GM21825 (cell line): ENCODE results near the gene WNT3A.
A peak's percentile ranks its signal among the peaks of the same experiment; 100 is the strongest.

Source experiments
- ATAC-seq: cut with Tn5 transposase; IDR thresholded peaks from one replicate; pipeline ENCODE4 v1.9.1; 2021; ENCODE audit warnings: mild to moderate bottlenecking, moderate library complexity; ENCODE audit not compliant: unreplicated experiment

WNT3A gene

GRCh38 chr1:228066891-228067654, 60.3 kb downstream of the WNT3A start:
- no peak for ATAC-seq

- ATAC-seq: no peak
Measured at GRCh38 chr1:228068359-228068758, 61.6 kb downstream of the WNT3A start.

GRCh38 chr1:228070173-228070572, 63.4 kb downstream of the WNT3A start:
- no peak for ATAC-seq

GRCh38 chr1:228070851-228071250, 64.1 kb downstream of the WNT3A start:
- ATAC-seq: no peak

- no peak for ATAC-seq
Measured at GRCh38 chr1:228071839-228072657, 65.2 kb downstream of the WNT3A start.

- no peak for ATAC-seq
Measured at GRCh38 chr1:228072658-228073043, 65.9 kb downstream of the WNT3A start.

- ATAC-seq: no peak
Measured at GRCh38 chr1:228073061-228073856, 66.5 kb downstream of the WNT3A start.

- no peak for ATAC-seq
Measured at GRCh38 chr1:228073857-228074545, 67.2 kb downstream of the WNT3A start.

GRCh38 chr1:228074954-228075730, 68.3 kb downstream of the WNT3A start:
- ATAC-seq: no peak

- no peak for ATAC-seq
Measured at GRCh38 chr1:228075801-228076271, 69.0 kb downstream of the WNT3A start.

GRCh38 chr1:228076796-228077430, 70.1 kb downstream of the WNT3A start:
- ATAC-seq: no peak

- ATAC-seq: no peak
Measured at GRCh38 chr1:228077565-228078330, 71.0 kb downstream of the WNT3A start.

GRCh38 chr1:228079013-228079412, 72.2 kb downstream of the WNT3A start:
- no peak for ATAC-seq

- no peak for ATAC-seq
Measured at GRCh38 chr1:228079601-228080263, 72.9 kb downstream of the WNT3A start.

GRCh38 chr1:228081144-228081543, 74.3 kb downstream of the WNT3A start:
- no peak for ATAC-seq

- peak; percentile 24 for ATAC-seq
Measured at GRCh38 chr1:228081578-228082213, 74.9 kb downstream of the WNT3A start.

- ATAC-seq: peak; percentile 76
Measured at GRCh38 chr1:228082214-228082917, 75.6 kb downstream of the WNT3A start, which contains the start of gene ARF1. ARF1 (plus strand) TSS chr1:228082708; CDS start chr1:228097115, 14,407 bp downstream.
